ENCODE measurements around the gene TPSAB1.

The TPSAB1 gene

GRCh38 chr16:1288813-1289476, 48.4 kb downstream of the TPSAB1 start:
- no peak for DNase-seq

DNA sequence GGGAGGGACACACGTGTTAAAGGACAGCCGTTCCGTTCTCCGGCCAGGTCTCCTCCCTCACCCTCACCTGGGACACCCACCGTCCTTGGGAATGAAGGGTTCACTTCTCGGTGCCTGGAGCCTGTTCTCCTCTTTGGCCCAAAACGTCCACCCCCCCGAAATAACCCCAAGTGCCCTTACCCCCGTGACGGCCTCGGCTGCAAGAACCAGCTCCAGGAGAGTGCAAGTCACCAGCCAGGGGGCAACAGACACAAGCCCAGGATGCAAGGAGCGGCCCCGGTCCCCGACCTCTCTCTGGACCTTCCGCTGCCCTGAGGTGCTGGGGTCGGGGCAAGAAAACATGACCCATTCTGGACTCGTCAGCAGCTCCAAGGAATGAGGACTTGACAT, 49.0 kb downstream of the TPSAB1 start:
- no peak for DNase-seq

GRCh38 chr16:1290063-1290501, 49.6 kb downstream of the TPSAB1 start:
- DNase-seq = no peak

DNA sequence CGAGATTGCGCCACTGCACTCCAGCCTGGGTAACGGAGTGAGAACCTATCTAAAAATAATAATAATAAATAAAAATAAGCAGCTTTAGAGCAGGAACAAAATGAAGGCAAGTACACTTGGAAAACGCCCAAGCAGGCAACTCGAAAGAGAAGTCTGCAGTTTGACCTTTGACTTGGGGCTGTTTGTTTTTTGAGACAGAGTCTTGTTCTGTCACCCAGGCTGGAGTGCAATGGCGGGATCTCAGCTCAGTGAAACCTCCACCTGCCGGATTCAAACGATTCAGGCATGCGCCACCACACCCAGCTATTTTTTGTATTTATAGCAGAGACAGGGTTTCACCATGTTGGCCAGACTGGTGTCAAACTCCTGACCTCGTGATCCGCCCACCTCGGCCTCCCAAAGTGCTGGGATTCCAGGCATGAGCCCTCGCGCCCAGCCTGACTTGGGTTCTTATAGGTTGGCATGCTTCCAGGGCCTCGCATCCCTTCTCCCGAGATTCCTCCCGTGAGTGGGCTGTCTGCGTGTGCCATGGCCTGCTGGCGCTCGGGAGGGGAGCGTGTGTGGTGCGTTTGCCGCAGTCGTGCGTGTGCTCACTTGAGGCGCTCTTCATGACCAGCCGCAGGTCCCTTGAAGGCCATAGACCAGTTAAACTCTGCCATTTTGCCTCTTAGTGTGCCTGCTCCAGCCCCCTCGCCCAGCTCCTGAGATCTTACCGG, 50.5 kb downstream of the TPSAB1 start:
- no peak for DNase-seq

GRCh38 chr16:1291576-1291974, 51.1 kb downstream of the TPSAB1 start:
- no peak for DNase-seq

Measured in fibroblast of upper back skin (primary cell).